ENCODE data around the gene DDX60. TPM values are rescaled to one million over a fixed set of nuclear protein-coding genes. Genes with fewer than 3 reads are reported as not detected.
A peak's percentile ranks its signal among the peaks of the same experiment; 100 is the strongest.
"Not testable (repeated sequence)": the region's sequence is repeated elsewhere in the genome, so short reads cannot be mapped to it uniquely, and the experiment has no call there.

The DDX60 gene
- 15.4 TPM for total RNA-seq

- H3K27me3 ChIP-seq (ENCODE audit: insufficient read depth, low read length) = no peaks in the 10 kb centered on the region
- peaks cover 14% of the 10 kb centered on the region for H3K4me1 ChIP-seq (ENCODE audit: insufficient read depth, low read length)
- H3K4me3 ChIP-seq (ENCODE audit: low read length) = peak within 1 kb of the TSS; percentile 91
- H3K9me3 ChIP-seq (ENCODE audit: low read depth, low read length) = no peaks in the 10 kb centered on the region
Observed at GRCh38 chr4:168318266-168318895, at the start of gene DDX60. TSS of gene DDX60 (minus strand) at chr4:168318752. CDS start at chr4:168311259, 7,493 bp downstream.

- no peak overlapping the region for H3K4me3 ChIP-seq (ENCODE audit: low read length)
- H3K9me3 ChIP-seq (ENCODE audit: low read depth, low read length) = no peaks in the 10 kb centered on the region
Observed at GRCh38 chr4:168367065-168367464, 48.5 kb upstream of the DDX60 start.

GRCh38 chr4:168362025-168362401, 43.5 kb upstream of the DDX60 start:
- H3K4me3 ChIP-seq (ENCODE audit: low read length) = no peak overlapping the region
- H3K4me1 ChIP-seq (ENCODE audit: insufficient read depth, low read length) = no peaks in the 10 kb centered on the region
- no peaks in the 10 kb centered on the region for H3K9me3 ChIP-seq (ENCODE audit: low read depth, low read length)
- H3K27me3 ChIP-seq (ENCODE audit: insufficient read depth, low read length) = no peaks in the 10 kb centered on the region

More at GRCh38 chr4:168367065-168367464, 48.5 kb upstream of the DDX60 start:
- Histone ChIP-seq H3K4me1 (ENCODE audit: insufficient read depth, low read length) (no peaks in the 10 kb centered on the region), H3K27me3 (ENCODE audit: insufficient read depth, low read length) (no peaks in the 10 kb centered on the region)

DNA sequence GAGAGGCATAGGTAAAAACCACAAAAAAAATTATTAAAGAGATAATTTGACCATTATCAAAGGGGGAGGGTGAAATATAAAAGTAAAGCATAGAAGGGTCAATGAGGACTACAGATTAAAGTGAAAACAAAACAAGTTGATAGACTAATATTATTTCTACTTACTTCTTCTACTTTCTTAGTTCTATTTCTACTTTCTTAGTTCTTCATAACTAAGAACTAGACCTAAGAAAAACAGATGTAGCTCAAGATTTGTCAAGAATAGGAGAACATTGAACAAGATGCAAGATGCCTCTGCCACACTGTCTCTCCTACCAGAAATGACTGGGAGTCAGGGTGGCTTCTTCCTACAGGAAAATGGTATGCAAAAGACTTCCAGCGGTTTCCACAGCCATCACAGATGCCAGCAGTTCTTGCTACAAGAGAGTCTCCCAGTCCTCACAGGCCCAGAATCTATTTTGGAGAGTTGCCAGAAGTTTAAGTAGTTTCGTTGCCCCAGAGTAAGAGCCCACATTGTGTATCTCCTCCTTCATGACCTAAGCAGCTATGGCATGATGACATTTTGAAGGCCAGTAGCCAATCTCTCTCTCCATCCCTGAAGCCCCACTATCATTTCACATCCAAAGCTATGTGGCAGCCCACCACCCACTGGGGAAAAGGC, 42.9 kb upstream of the DDX60 start:
- H3K27me3 ChIP-seq (ENCODE audit: insufficient read depth, low read length) = no peaks in the 10 kb centered on the region
- no peak overlapping the region for H3K4me3 ChIP-seq (ENCODE audit: low read length)
- H3K4me1 ChIP-seq (ENCODE audit: insufficient read depth, low read length) = no peaks in the 10 kb centered on the region
- no peaks in the 10 kb centered on the region for H3K9me3 ChIP-seq (ENCODE audit: low read depth, low read length)

DNA sequence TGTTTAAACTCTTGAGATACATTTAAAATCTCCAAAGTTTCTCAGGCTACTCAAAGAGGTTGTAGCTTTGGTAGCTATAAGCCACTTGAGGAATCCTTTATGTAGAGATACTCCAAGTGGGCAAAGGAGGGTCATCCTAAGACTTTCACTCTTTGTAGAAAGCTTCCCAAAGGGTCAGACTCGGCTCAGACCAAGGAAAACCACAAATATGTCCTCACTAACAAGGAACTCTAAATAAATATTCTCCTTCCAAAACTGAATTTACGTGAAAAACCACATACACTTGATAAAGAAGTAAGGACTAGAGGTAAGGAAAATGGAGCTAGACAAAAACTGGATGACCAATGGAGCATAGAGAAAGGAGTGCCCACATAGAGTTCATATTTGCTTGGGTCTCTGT, 41.7 kb upstream of the DDX60 start:
- H3K4me3 ChIP-seq (ENCODE audit: low read length) = no peak overlapping the region
- no peaks in the 10 kb centered on the region for H3K27me3 ChIP-seq (ENCODE audit: insufficient read depth, low read length)
- no peaks in the 10 kb centered on the region for H3K9me3 ChIP-seq (ENCODE audit: low read depth, low read length)
- no peaks in the 10 kb centered on the region for H3K4me1 ChIP-seq (ENCODE audit: insufficient read depth, low read length)

DNA sequence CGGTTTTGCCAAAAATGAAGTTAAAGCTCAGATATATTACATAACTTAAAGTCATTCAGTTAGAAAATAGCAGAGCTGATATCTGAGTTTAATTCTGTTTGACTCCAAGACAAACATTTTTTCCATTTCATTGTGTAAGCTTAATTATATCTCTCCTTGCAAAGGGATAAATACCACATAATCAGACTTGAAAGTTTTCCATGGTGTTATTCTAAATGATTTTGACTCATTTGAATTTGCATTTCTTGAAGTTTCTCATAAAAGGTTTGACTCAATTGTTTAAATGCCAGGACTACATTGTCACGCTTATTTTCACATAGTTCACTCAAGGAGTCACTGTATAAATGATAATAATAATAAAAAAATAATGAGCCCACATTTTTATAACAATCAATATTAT, 39.4 kb upstream of the DDX60 start:
- no peaks in the 10 kb centered on the region for H3K27me3 ChIP-seq (ENCODE audit: insufficient read depth, low read length)
- H3K4me1 ChIP-seq (ENCODE audit: insufficient read depth, low read length) = no peaks in the 10 kb centered on the region
- no peaks in the 10 kb centered on the region for H3K9me3 ChIP-seq (ENCODE audit: low read depth, low read length)
- H3K4me3 ChIP-seq (ENCODE audit: low read length) = no peak overlapping the region

GRCh38 chr4:168353746-168354145, 35.2 kb upstream of the DDX60 start:
- H3K4me1 ChIP-seq (ENCODE audit: insufficient read depth, low read length) = no peaks in the 10 kb centered on the region
- peaks cover 12% of the 10 kb centered on the region for H3K9me3 ChIP-seq (ENCODE audit: low read depth, low read length)
- no peak overlapping the region for H3K4me3 ChIP-seq (ENCODE audit: low read length)
- H3K27me3 ChIP-seq (ENCODE audit: insufficient read depth, low read length) = no peaks in the 10 kb centered on the region

- no peaks in the 10 kb centered on the region for H3K27me3 ChIP-seq (ENCODE audit: insufficient read depth, low read length)
- H3K9me3 ChIP-seq (ENCODE audit: low read depth, low read length) = no peaks in the 10 kb centered on the region
- no peak overlapping the region for H3K4me3 ChIP-seq (ENCODE audit: low read length)
- no peaks in the 10 kb centered on the region for H3K4me1 ChIP-seq (ENCODE audit: insufficient read depth, low read length)
Observed at GRCh38 chr4:168337550-168337940, 19.0 kb upstream of the DDX60 start.

DNA sequence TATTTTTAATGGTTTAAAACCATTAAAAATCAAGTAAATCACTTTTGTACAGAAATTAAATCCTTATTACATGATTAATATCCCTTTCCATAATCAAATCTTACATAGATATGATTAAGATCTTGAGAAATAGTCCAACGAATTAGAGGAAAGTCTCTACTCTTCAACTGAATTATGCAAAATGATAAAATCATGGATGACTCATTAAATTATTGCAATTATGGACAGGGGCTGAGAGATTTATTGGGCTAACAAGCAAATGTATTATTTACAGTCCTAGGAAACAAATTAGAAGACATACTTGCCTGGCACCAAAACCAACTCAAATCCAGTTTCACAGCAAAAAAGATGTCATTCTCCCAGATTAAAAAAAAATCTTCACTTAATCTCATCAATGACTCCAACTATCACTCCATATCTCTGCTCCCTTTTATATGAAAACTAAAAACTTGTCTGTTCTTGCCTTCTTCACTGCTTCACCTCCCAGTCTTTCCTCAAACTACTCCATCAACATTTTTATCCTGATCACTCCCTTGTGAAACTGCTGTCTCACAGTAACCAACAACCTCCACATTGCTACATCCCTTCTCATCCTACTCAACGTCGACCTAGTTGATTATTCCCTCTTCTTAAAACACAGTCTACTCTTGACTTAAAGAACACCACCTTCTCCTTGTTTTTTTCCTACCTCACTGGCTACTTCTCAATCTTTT, 18.4 kb upstream of the DDX60 start:
- Histone ChIP-seq H3K9me3 (ENCODE audit: low read depth, low read length) (no peaks in the 10 kb centered on the region), H3K27me3 (ENCODE audit: insufficient read depth, low read length) (no peaks in the 10 kb centered on the region), H3K4me3 (ENCODE audit: low read length) (no peak overlapping the region), H3K4me1 (ENCODE audit: insufficient read depth, low read length) (no peaks in the 10 kb centered on the region)

GRCh38 chr4:168335621-168336020, 17.1 kb upstream of the DDX60 start:
- H3K4me1 ChIP-seq (ENCODE audit: insufficient read depth, low read length) = no peaks in the 10 kb centered on the region
- no peaks in the 10 kb centered on the region for H3K27me3 ChIP-seq (ENCODE audit: insufficient read depth, low read length)
- no peak overlapping the region for H3K4me3 ChIP-seq (ENCODE audit: low read length)
- H3K9me3 ChIP-seq (ENCODE audit: low read depth, low read length) = no peaks in the 10 kb centered on the region

DNA sequence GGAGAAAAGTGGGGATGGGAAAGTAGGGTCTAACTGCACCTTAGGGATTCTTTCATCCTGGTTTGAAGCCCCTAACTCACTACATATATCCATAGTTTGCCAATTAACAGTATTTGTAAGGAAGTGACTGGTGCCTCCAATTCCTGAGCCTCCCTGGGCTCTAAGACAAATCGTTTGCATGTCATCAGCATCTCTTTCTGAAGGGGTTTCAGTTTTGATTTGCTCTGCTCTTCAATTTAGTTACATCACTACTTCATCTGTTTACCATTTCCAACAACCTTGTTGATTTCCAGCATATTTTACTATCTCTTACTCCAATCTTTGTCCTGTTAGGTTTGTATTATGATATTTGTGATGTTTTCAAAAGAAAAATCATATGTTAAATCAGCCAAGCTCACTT, 15.5 kb upstream of the DDX60 start:
- H3K9me3 ChIP-seq (ENCODE audit: low read depth, low read length) = no peaks in the 10 kb centered on the region
- H3K4me3 ChIP-seq (ENCODE audit: low read length) = no peak overlapping the region
- no peaks in the 10 kb centered on the region for H3K4me1 ChIP-seq (ENCODE audit: insufficient read depth, low read length)
- no peaks in the 10 kb centered on the region for H3K27me3 ChIP-seq (ENCODE audit: insufficient read depth, low read length)

DNA sequence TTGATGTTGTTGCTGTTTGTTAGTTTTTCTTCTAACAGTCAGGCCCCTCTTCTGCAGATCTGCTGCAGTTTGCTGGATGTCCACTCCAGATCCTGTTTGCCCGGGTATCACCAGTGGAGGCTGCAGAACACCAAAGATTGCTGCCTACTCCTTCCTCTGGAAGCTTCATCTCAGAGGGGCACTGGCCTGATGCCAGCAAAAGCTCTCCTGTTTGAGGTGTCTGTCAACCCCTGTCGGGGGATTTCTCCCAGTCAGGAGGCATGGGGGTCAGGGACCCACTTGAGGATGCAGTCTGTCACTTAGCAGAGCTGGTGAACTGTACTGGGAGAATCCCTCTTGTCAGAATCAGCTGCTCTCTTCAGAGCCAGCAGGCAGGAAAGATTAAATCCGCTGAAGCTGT, 12.0 kb upstream of the DDX60 start:
- H3K9me3 ChIP-seq (ENCODE audit: low read depth, low read length); H3K27me3 ChIP-seq (ENCODE audit: insufficient read depth, low read length); H3K4me3 ChIP-seq (ENCODE audit: low read length); H3K4me1 ChIP-seq (ENCODE audit: insufficient read depth, low read length): not testable (repeated sequence)

DNA sequence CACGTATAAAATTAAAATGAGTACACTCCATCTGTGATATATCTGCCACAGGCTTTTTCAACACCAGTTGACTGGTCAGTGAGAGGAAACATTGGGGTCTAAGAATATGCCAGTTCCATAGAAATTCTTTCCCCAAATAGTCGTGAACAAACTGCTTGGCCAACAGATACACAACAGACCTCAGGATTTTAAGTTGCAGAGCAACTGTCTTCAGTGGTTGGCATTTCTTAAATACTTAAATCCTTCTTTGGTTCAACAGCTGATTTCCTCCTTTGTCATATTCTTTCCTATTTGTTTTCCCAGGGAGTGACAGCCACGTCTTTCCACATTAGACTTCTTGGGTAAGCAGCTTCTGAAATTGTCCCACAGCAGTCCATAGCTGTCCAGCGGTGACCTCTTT, 7.0 kb upstream of the DDX60 start:
- H3K27me3 ChIP-seq (ENCODE audit: insufficient read depth, low read length) = no peaks in the 10 kb centered on the region
- H3K4me1 ChIP-seq (ENCODE audit: insufficient read depth, low read length) = no peaks in the 10 kb centered on the region
- H3K4me3 ChIP-seq (ENCODE audit: low read length) = no peak overlapping the region
- H3K9me3 ChIP-seq (ENCODE audit: low read depth, low read length) = no peaks in the 10 kb centered on the region

- Histone ChIP-seq H3K4me3 (ENCODE audit: low read length) (no peak overlapping the region), H3K9me3 (ENCODE audit: low read depth, low read length) (no peaks in the 10 kb centered on the region), H3K27me3 (ENCODE audit: insufficient read depth, low read length) (no peaks in the 10 kb centered on the region), H3K4me1 (ENCODE audit: insufficient read depth, low read length) (peaks cover 14% of the 10 kb centered on the region)
Observed at GRCh38 chr4:168321006-168321405, 2.5 kb upstream of the DDX60 start.

DNA sequence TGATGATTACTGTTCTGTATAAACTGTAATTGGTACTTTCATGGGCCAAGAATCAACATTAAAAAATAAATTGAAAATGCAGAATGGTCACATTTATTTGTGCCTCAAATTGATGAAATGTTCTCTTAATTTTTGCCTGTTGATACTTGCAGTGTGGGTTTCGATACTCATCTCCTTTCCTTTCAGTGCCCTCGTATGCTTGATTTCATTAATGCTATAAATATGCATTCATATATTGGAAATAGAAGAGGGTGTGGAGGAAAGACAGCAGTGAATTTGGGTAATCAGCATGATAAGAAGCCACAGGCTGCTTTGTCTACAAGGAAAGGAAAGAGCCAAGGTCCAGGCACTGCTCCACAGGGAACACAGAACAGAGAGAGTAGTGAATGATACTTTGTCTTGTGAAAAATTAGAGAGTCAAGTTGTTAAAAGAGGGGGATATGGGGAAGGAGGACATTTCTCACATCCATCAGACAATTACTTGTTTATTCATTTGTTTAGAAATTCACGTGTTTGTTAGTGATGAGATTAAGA, 1.0 kb upstream of the DDX60 start:
- Histone ChIP-seq H3K27me3 (ENCODE audit: insufficient read depth, low read length) (no peaks in the 10 kb centered on the region), H3K4me3 (ENCODE audit: low read length) (no peak overlapping the region), H3K9me3 (ENCODE audit: low read depth, low read length) (no peaks in the 10 kb centered on the region), H3K4me1 (ENCODE audit: insufficient read depth, low read length) (peaks cover 14% of the 10 kb centered on the region)
